ENCODE data around the gene COMT. TPM values are rescaled to one million over a fixed set of nuclear protein-coding genes. Genes with fewer than 3 reads are reported as not detected.

The COMT gene
- total and polyA plus RNA-seq, 4 experiments from 2014 or later = 36.8 to 93.9 (median 66.1) TPM

GRCh38 chr22:20015971-20016733 is 74.6 kb downstream of the COMT start:
- Mint-ChIP-seq H3K4me1 (peaks cover 4 to 28% (median 14%) of the 10 kb centered on the region in 4 donors), H3K36me3 (peaks cover 0 to 6% of the 10 kb centered on the region in 2 donors), H3K27ac (no peak overlapping the region), H3K9me3 (no peaks in the 10 kb centered on the region), H3K4me3 (no peak overlapping the region), H3K27me3 (peaks cover 0 to 2% of the 10 kb centered on the region in 2 donors)
- Histone ChIP-seq H3K27ac (ENCODE audit: low read depth, low read length) (no peak overlapping the region), H3K9me3 (ENCODE audit: control insufficient read depth in 1 of 2, low read length in 2 of 2) (no peaks in the 10 kb centered on the region), H3K27me3 (ENCODE audit: insufficient read depth, low read length) (no peaks in the 10 kb centered on the region), H3K4me3 (ENCODE audit: low read length in 2 of 2) (peak overlapping the region; percentile 36 to 77), H3K36me3 (ENCODE audit: insufficient read depth, low read length) (no peaks in the 10 kb centered on the region), H3K4me1 (ENCODE audit: insufficient read depth, low read length) (peaks cover 31% of the 10 kb centered on the region)
- ChIA-PET POLR2A (ENCODE audit: partially characterized antibody) (interaction anchor here (1.5 kb wide), 1 partner anchor 17 kb away, joined by 3 read pairs; no protein-coding TSS in a partner anchor), CTCF (ENCODE audit: partially characterized antibody) (interaction anchor here (1.3 kb wide), 1 partner anchor 44 kb away, joined by 3 read pairs; no protein-coding TSS in a partner anchor)
- intact Hi-C loops (cut with micrococcal nuclease) = loop anchor here (1.0 kb wide), 1 partner anchor 101 kb away; the partner anchor contains the start of gene TRMT2A
- peak in 2 of 5 donors; percentile 23 to 33 for DNase-seq

GRCh38 chr22:20016734-20017621 is 75.4 kb downstream of the COMT start, which contains the start of gene ARVCF:
Gene ARVCF, minus strand, starts transcription at chr22:20016823. Its CDS starts 26,029 bp downstream, at chr22:19990794.
- peaks cover 0 to 6% of the 10 kb centered on the region in 2 donors for H3K36me3 Mint-ChIP-seq
- CTCF ChIA-PET (ENCODE audit: partially characterized antibody) = no interaction called here
- no peaks in the 10 kb centered on the region for H3K9me3 Mint-ChIP-seq
- peak within 1 kb of the TSS; percentile 77 to 83 for H3K4me3 ChIP-seq (ENCODE audit: low read length in 2 of 2)
- H3K27me3 ChIP-seq (ENCODE audit: insufficient read depth, low read length) = no peaks in the 10 kb centered on the region
- peak; percentile 89 to 94 (median 90) for DNase-seq
- H3K27me3 Mint-ChIP-seq = peaks cover 0 to 2% of the 10 kb centered on the region in 2 donors
- peaks cover 7 to 36% (median 20%) of the 10 kb centered on the region in 4 donors for H3K4me1 Mint-ChIP-seq
- POLR2A ChIA-PET (ENCODE audit: partially characterized antibody) = interaction anchor here (1.2 kb wide), 1 partner anchor 222 kb away, joined by 3 read pairs; no protein-coding TSS in a partner anchor
- H3K9me3 ChIP-seq (ENCODE audit: control insufficient read depth in 1 of 2, low read length in 2 of 2) = no peaks in the 10 kb centered on the region
- peaks cover 35% of the 10 kb centered on the region for H3K4me1 ChIP-seq (ENCODE audit: insufficient read depth, low read length)
- H3K27ac ChIP-seq (ENCODE audit: low read depth, low read length) = peak within 1 kb of the TSS; percentile 17
- intact Hi-C loops (cut with micrococcal nuclease) = loop anchor here (1.0 kb wide), 1 partner anchor 100 kb away; the partner anchor contains the start of gene TRMT2A
- H3K27ac Mint-ChIP-seq = peak within 1 kb of the TSS in 6 of 7 donors; percentile 8 to 67 (median 59)
- H3K4me3 Mint-ChIP-seq = peak within 1 kb of the TSS; percentile 86 to 92 (median 90)
- H3K36me3 ChIP-seq (ENCODE audit: insufficient read depth, low read length) = no peaks in the 10 kb centered on the region

GRCh38 chr22:20017622-20017958 is 76.0 kb downstream of the COMT start:
- intact Hi-C loops (cut with micrococcal nuclease) = no loop called here
- Histone ChIP-seq H3K4me1 (ENCODE audit: insufficient read depth, low read length) (peaks cover 36% of the 10 kb centered on the region), H3K27me3 (ENCODE audit: insufficient read depth, low read length) (no peaks in the 10 kb centered on the region), H3K27ac (ENCODE audit: low read depth, low read length) (peak overlapping the region; percentile 17), H3K36me3 (ENCODE audit: insufficient read depth, low read length) (no peaks in the 10 kb centered on the region), H3K4me3 (ENCODE audit: low read length in 2 of 2) (peak overlapping the region in 1 of 2 donors; percentile 83), H3K9me3 (ENCODE audit: control insufficient read depth in 1 of 2, low read length in 2 of 2) (no peaks in the 10 kb centered on the region)
- Mint-ChIP-seq H3K27me3 (no peaks in the 10 kb centered on the region), H3K4me3 (peak overlapping the region; percentile 68 to 92 (median 88)), H3K9me3 (no peaks in the 10 kb centered on the region), H3K36me3 (peaks cover 0 to 6% of the 10 kb centered on the region in 2 donors), H3K27ac (peak overlapping the region in 2 of 7 donors; percentile 43 to 48), H3K4me1 (peaks cover 12 to 42% (median 26%) of the 10 kb centered on the region in 4 donors)
- POLR2A ChIA-PET (ENCODE audit: partially characterized antibody) = interaction anchor here (1.2 kb wide), 1 partner anchor 221 kb away, joined by 3 read pairs; no protein-coding TSS in a partner anchor
- no peak for DNase-seq
- CTCF ChIA-PET (ENCODE audit: partially characterized antibody) = no interaction called here

GRCh38 chr22:20018001-20018400 is 76.4 kb downstream of the COMT start:
- POLR2A ChIA-PET (ENCODE audit: partially characterized antibody) = interaction anchor here (1.2 kb wide), 1 partner anchor 221 kb away, joined by 3 read pairs; no protein-coding TSS in a partner anchor
- Histone ChIP-seq H3K4me1 (ENCODE audit: insufficient read depth, low read length) (peaks cover 40% of the 10 kb centered on the region), H3K27me3 (ENCODE audit: insufficient read depth, low read length) (no peaks in the 10 kb centered on the region), H3K4me3 (ENCODE audit: low read length in 2 of 2) (no peak overlapping the region), H3K36me3 (ENCODE audit: insufficient read depth, low read length) (no peaks in the 10 kb centered on the region), H3K9me3 (ENCODE audit: control insufficient read depth in 1 of 2, low read length in 2 of 2) (no peaks in the 10 kb centered on the region), H3K27ac (ENCODE audit: low read depth, low read length) (no peak overlapping the region)
- CTCF ChIA-PET (ENCODE audit: partially characterized antibody) = no interaction called here
- no peak for DNase-seq
- peak overlapping the region in 1 of 7 donors; percentile 48 for H3K27ac Mint-ChIP-seq
- intact Hi-C loops (cut with micrococcal nuclease) = no loop called here
- H3K9me3 Mint-ChIP-seq = no peaks in the 10 kb centered on the region
- peaks cover 0 to 6% of the 10 kb centered on the region in 2 donors for H3K36me3 Mint-ChIP-seq
- peaks cover 16 to 43% (median 28%) of the 10 kb centered on the region in 4 donors for H3K4me1 Mint-ChIP-seq
- H3K27me3 Mint-ChIP-seq = no peaks in the 10 kb centered on the region
- peak overlapping the region in 7 of 8 donors; percentile 31 to 92 (median 86) for H3K4me3 Mint-ChIP-seq

Small RNA genes lying within 50 kb of the gene (microRNA-seq; reads per million reads assigned to microRNA genes)
- not detected for gene MIR4761 (ENCODE audit: borderline microRNAs expressed, borderline number of aligned reads, borderline replicate concordance)

Other genes starting within 250 kb of the COMT start
- gene SEPTIN5, start 227.3 kb upstream of the COMT start, total RNA-seq = not detected
- not detected for gene SEPTIN5, start 227.3 kb upstream of the COMT start, polyA plus RNA-seq
- not detected for gene GP1BB, start 218.2 kb upstream of the COMT start, total RNA-seq
- gene GP1BB, start 218.2 kb upstream of the COMT start, polyA plus RNA-seq = not detected
- not detected for gene TBX1, start 181.0 kb upstream of the COMT start, total RNA-seq
- gene TBX1, start 181.0 kb upstream of the COMT start, polyA plus RNA-seq = not detected
- 1 to 10 TPM; 7.9 to 8.7 TPM for gene GNB1L, start 86.9 kb upstream of the COMT start, total RNA-seq
- gene GNB1L, start 86.9 kb upstream of the COMT start, polyA plus RNA-seq = 10 to 100 TPM; 12.7 to 14.6 TPM
- gene RTL10, start 86.9 kb upstream of the COMT start, total RNA-seq = 10 to 100 TPM; 26.9 to 27.6 TPM
- gene RTL10, start 86.9 kb upstream of the COMT start, polyA plus RNA-seq = 10 to 100 TPM in 1 of 2 donors, 1 to 10 TPM in 1; 4.3 to 13.0 TPM
- gene TXNRD2, start within 50 bp of the COMT start, total RNA-seq = 10 to 100 TPM; 34.2 to 35.9 TPM
- gene TXNRD2, start within 50 bp of the COMT start, polyA plus RNA-seq = 10 to 100 TPM in 1 of 2 donors, 1 to 10 TPM in 1; 8.5 to 11.2 TPM
- 1 to 10 TPM; 3.5 to 4.2 TPM for gene ARVCF, start 75.1 kb downstream of the COMT start, total RNA-seq
- under 1 TPM in 1 of 2 donors, not detected in 1; 0.28 TPM for gene ARVCF, start 75.1 kb downstream of the COMT start, polyA plus RNA-seq
- gene TANGO2, start 79.3 kb downstream of the COMT start, total RNA-seq = 10 to 100 TPM; 50.6 to 51.5 TPM
- 10 to 100 TPM; 40.9 to 43.9 TPM for gene TANGO2, start 79.3 kb downstream of the COMT start, polyA plus RNA-seq
- gene DGCR8, start 138.5 kb downstream of the COMT start, total RNA-seq = 10 to 100 TPM; 47.6 to 48.2 TPM
- gene DGCR8, start 138.5 kb downstream of the COMT start, polyA plus RNA-seq = 1 to 10 TPM; 2.2 to 5.1 TPM
- gene RANBP1, start 174.3 kb downstream of the COMT start, total RNA-seq = 10 to 100 TPM; 61.9 to 67.9 TPM
- gene RANBP1, start 174.3 kb downstream of the COMT start, polyA plus RNA-seq = 100 to 1,000 TPM in 1 of 2 donors, 10 to 100 TPM in 1; 87.0 to 111 TPM
- 100 to 1,000 TPM; 110 to 126 TPM for gene TRMT2A, start 175.5 kb downstream of the COMT start, total RNA-seq
- gene TRMT2A, start 175.5 kb downstream of the COMT start, polyA plus RNA-seq = 10 to 100 TPM; 28.0 to 37.5 TPM
- 10 to 100 TPM; 80.0 to 81.7 TPM for gene ZDHHC8, start 190.0 kb downstream of the COMT start, total RNA-seq
- 1 to 10 TPM; 1.0 to 7.0 TPM for gene ZDHHC8, start 190.0 kb downstream of the COMT start, polyA plus RNA-seq
- not detected for gene CCDC188, start 209.3 kb downstream of the COMT start, total RNA-seq
- not detected for gene CCDC188, start 209.3 kb downstream of the COMT start, polyA plus RNA-seq

Data from CD4-positive, alpha-beta memory T cell (primary cell).